T-helper 2 cell treated with Interferon-gamma antibody and Interleukin-4, amounts not matched to agents 5 μg/mL and 100 μg/mL, for 36 hours (primary cell): Measurements from ENCODE around the gene FAM241B.
A peak's percentile ranks its signal among the peaks of the same experiment; 100 is the strongest.

Experiments
- DNase-seq: peaks from one replicate; pipeline ENCODE4 v3.0.0; 2021; ENCODE audit warnings: low spot score
- H3K27ac Mint-ChIP-seq: one replicate; pipeline ENCODE4 v1.8.0; 2021; ENCODE audit warnings: mild to moderate bottlenecking, mixed read lengths
- H3K27me3 Mint-ChIP-seq: one replicate; pipeline ENCODE4 v1.8.0; 2021; ENCODE audit warnings: low read depth, mixed read lengths
- H3K36me3 Mint-ChIP-seq: one replicate; pipeline ENCODE4 v1.8.0; 2021; ENCODE audit warnings: low read depth, mixed read lengths
- H3K4me1 Mint-ChIP-seq: one replicate; pipeline ENCODE4 v1.8.0; 2021; ENCODE audit warnings: low read depth, mixed read lengths
- H3K4me3 Mint-ChIP-seq: one replicate; pipeline ENCODE4 v1.8.0; 2022; ENCODE audit warnings: mild to moderate bottlenecking, moderate library complexity, mixed read lengths
- H3K9me3 Mint-ChIP-seq: one replicate; pipeline ENCODE4 v1.8.0; 2021; ENCODE audit warnings: mixed read lengths

Gene FAM241B

GRCh38 chr10:69649786-69650550, 19.9 kb downstream of the FAM241B start:
- H3K27me3 Mint-ChIP-seq, result no peaks in the 10 kb centered on the region
- H3K9me3 Mint-ChIP-seq, result no peaks in the 10 kb centered on the region
- H3K27ac Mint-ChIP-seq, result no peak overlapping the region
- no peaks in the 10 kb centered on the region for H3K36me3 Mint-ChIP-seq
- H3K4me1 Mint-ChIP-seq, result peaks cover 16% of the 10 kb centered on the region
- DNase-seq, result no peak
- no peak overlapping the region for H3K4me3 Mint-ChIP-seq

GRCh38 chr10:69650589-69651261, 20.7 kb downstream of the FAM241B start:
- Mint-ChIP-seq H3K4me1 (peaks cover 16% of the 10 kb centered on the region), H3K36me3 (no peaks in the 10 kb centered on the region), H3K27me3 (peaks cover 1% of the 10 kb centered on the region), H3K4me3 (peak overlapping the region; percentile 29), H3K9me3 (no peaks in the 10 kb centered on the region), H3K27ac (no peak overlapping the region)
- DNase-seq, result peak; percentile 11

DNA sequence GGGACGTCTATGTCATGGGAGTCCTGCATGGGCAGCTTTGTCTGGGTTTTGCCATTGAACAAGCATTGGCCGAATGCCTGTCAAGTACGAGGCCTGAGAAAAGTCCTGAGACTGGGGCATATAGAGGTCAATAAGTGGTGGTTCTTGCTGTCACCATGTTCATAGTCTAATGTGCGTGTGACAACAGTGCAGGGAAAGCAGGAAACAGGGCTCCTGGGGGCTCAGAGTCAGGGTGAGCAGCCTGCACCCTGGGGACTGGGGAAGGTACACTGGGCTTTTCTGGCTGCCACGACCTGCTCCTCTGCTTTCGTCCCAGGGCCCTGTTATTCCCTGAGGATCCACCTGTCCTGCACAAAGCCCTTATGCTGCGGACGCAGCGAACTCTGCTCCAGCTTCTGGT, 21.3 kb downstream of the FAM241B start:
- peak overlapping the region; percentile 29 for H3K4me3 Mint-ChIP-seq

DNA sequence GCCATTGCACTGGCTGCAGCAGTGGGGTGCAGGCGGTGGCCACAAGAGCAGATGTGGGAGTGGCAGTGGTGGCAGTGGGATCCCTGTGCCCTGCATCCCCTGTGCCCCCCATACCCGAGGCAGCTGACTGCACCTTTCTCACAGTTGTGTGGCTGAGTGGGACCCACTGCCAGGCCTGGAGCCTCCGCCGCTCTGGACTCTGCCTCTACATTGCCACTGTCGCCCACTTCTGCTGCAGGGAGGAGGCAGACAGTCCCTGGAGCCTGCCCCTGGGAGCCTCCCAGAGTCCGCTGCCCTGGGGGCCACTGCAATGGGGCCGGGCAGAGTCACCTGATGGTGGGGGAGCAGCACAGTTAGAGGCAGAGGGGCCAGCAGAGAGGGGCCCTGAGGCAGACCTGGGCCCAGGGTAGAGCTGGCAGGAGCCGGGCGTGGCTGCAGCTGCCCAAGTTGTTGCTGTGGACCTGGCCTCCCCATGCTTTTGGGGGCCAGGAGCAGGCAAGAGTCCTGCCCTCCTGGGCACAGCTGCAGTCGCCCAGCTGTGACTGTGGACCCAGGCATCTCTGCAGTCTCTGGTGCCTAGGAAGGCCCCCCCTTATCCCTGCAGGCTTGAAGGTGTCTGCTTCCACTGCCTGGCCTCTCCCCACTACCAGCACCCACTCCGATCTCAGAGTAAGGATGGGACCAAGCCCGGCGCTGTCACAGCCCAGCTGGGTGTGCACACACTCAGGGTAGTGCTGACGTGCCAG, 22.2 kb downstream of the FAM241B start:
- no peak overlapping the region for H3K27ac Mint-ChIP-seq
- H3K27me3 Mint-ChIP-seq, result peaks cover 2% of the 10 kb centered on the region
- DNase-seq, result no peak
- peak overlapping the region; percentile 29 for H3K4me3 Mint-ChIP-seq
- H3K4me1 Mint-ChIP-seq, result peaks cover 16% of the 10 kb centered on the region
- H3K9me3 Mint-ChIP-seq, result no peaks in the 10 kb centered on the region
- no peaks in the 10 kb centered on the region for H3K36me3 Mint-ChIP-seq

More for the DNA sequence above, 21.3 kb downstream of the FAM241B start:
- no peak for DNase-seq
- H3K27ac Mint-ChIP-seq, result no peak overlapping the region
- peaks cover 1% of the 10 kb centered on the region for H3K27me3 Mint-ChIP-seq
- H3K4me1 Mint-ChIP-seq, result peaks cover 16% of the 10 kb centered on the region
- H3K36me3 Mint-ChIP-seq, result no peaks in the 10 kb centered on the region
- no peaks in the 10 kb centered on the region for H3K9me3 Mint-ChIP-seq

- Mint-ChIP-seq H3K4me3 (no peak overlapping the region), H3K36me3 (no peaks in the 10 kb centered on the region), H3K27ac (no peak overlapping the region), H3K9me3 (no peaks in the 10 kb centered on the region), H3K27me3 (peaks cover 7% of the 10 kb centered on the region), H3K4me1 (peaks cover 16% of the 10 kb centered on the region)
- DNase-seq, result no peak
These were observed 22.8 kb downstream of the FAM241B start for GRCh38 chr10:69652857-69653199.

GRCh38 chr10:69653561-69653960, 23.5 kb downstream of the FAM241B start:
- H3K4me3 Mint-ChIP-seq, result no peak overlapping the region
- H3K27me3 Mint-ChIP-seq, result peaks cover 10% of the 10 kb centered on the region
- H3K27ac Mint-ChIP-seq, result no peak overlapping the region

DNA sequence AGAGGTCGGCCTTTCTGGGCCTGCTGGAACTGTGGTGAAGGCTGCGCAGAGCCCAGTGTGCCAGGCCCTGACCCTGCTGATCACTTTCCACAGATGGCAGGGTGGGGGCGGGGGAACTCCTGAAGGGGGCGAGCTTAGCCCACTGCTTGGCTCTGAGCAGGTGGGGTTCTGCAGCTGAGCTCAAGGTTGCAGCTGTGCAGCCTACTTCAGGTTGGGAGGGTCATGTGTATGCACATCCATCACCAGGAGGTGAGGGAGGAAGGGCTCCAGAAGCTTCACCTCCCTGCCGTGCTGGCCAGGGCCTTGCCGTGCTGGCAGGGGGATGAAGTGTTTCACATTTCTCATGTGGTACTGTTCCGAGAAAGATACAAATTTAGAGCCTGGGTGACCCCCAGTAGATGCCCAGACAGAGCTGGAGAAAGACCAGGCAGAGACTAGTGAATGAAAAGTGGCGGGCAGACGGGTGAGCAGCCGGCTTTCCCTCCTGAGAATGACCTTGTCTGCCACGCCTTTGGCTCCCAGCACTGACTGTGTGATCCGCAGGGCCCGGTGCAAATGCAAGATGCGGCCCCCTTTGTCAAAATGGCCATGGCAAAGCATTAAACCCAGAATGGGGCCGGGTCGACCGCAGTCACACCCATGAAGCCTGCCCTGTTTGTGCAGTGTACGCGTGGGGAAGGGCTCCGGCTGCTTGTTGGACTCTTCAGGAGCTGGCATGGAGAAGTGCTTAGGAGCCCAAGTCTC, 25.2 kb downstream of the FAM241B start:
- H3K9me3 Mint-ChIP-seq, result no peaks in the 10 kb centered on the region
- H3K4me1 Mint-ChIP-seq, result peaks cover 16% of the 10 kb centered on the region
- H3K27ac Mint-ChIP-seq, result no peak overlapping the region
- H3K27me3 Mint-ChIP-seq, result peaks cover 10% of the 10 kb centered on the region
- no peaks in the 10 kb centered on the region for H3K36me3 Mint-ChIP-seq
- DNase-seq, result no peak
- no peak overlapping the region for H3K4me3 Mint-ChIP-seq

More at GRCh38 chr10:69653561-69653960, 23.5 kb downstream of the FAM241B start:
- Mint-ChIP-seq H3K36me3 (no peaks in the 10 kb centered on the region), H3K4me1 (peaks cover 16% of the 10 kb centered on the region), H3K9me3 (no peaks in the 10 kb centered on the region)
- DNase-seq, result no peak

DNA sequence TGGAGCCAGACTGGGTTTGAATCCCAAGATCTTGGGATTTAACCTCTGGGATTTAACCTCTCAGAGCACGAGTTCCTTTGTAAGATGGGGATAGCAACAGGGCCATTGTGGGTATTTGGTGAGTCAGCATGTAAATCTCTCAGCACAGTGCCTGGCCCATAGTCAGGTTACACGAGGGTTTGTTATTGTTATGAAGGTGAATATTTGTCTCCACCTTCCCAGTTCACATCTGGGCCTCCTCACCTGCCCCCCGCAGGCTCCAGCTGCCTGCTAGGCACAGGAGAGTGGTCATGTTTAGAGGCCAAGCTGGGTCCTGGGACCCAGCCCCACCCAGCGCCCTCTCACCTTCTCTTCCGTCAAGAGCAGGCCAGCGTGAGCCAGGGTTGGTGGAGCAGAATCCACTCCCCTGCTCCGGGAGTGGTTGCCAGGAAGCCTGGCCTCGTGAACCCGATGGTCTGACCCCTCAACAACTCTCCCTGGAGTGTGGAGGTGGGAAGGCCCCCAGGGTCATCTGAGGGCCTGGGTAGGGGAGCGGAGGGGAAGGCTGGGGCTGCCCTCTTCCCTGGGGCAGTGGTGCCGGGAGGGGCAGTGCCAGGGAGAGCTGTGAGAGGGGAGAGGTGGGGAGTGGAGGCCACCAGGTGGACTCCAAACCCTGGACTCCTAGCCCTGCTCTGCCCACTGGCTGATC, 26.0 kb downstream of the FAM241B start:
- H3K4me1 Mint-ChIP-seq, result peaks cover 11% of the 10 kb centered on the region
- H3K27ac Mint-ChIP-seq, result no peak overlapping the region
- H3K36me3 Mint-ChIP-seq, result no peaks in the 10 kb centered on the region
- no peaks in the 10 kb centered on the region for H3K9me3 Mint-ChIP-seq
- H3K27me3 Mint-ChIP-seq, result peaks cover 14% of the 10 kb centered on the region
- no peak overlapping the region for H3K4me3 Mint-ChIP-seq
- no peak for DNase-seq

GRCh38 chr10:69656742-69657269, 26.8 kb downstream of the FAM241B start:
- H3K27ac Mint-ChIP-seq, result no peak overlapping the region
- H3K27me3 Mint-ChIP-seq, result peaks cover 14% of the 10 kb centered on the region
- H3K4me3 Mint-ChIP-seq, result no peak overlapping the region

GRCh38 chr10:69657430-69657829, 27.4 kb downstream of the FAM241B start:
- Mint-ChIP-seq H3K9me3 (no peaks in the 10 kb centered on the region), H3K4me3 (no peak overlapping the region), H3K27me3 (peaks cover 14% of the 10 kb centered on the region), H3K27ac (no peak overlapping the region), H3K36me3 (no peaks in the 10 kb centered on the region), H3K4me1 (peaks cover 2% of the 10 kb centered on the region)
- DNase-seq, result no peak

More at GRCh38 chr10:69656742-69657269, 26.8 kb downstream of the FAM241B start:
- peaks cover 4% of the 10 kb centered on the region for H3K4me1 Mint-ChIP-seq
- no peak for DNase-seq
- H3K9me3 Mint-ChIP-seq, result no peaks in the 10 kb centered on the region
- no peaks in the 10 kb centered on the region for H3K36me3 Mint-ChIP-seq

- Mint-ChIP-seq H3K27me3 (peaks cover 14% of the 10 kb centered on the region), H3K4me1 (peaks cover 2% of the 10 kb centered on the region), H3K4me3 (no peak overlapping the region), H3K27ac (no peak overlapping the region), H3K9me3 (no peaks in the 10 kb centered on the region), H3K36me3 (no peaks in the 10 kb centered on the region)
- no peak for DNase-seq
These were observed 27.8 kb downstream of the FAM241B start for GRCh38 chr10:69657866-69658265.

- peaks cover 14% of the 10 kb centered on the region for H3K27me3 Mint-ChIP-seq
- H3K4me1 Mint-ChIP-seq, result peaks cover 2% of the 10 kb centered on the region
- no peaks in the 10 kb centered on the region for H3K36me3 Mint-ChIP-seq
- no peak overlapping the region for H3K4me3 Mint-ChIP-seq
- H3K27ac Mint-ChIP-seq, result no peak overlapping the region
- DNase-seq, result no peak
- H3K9me3 Mint-ChIP-seq, result no peaks in the 10 kb centered on the region
These were observed 29.4 kb downstream of the FAM241B start for GRCh38 chr10:69659241-69660038.
